Pons (tissue), 1 donor: Measurements from ENCODE around the gene PRPH2.
"Not testable (repeated sequence)": the region's sequence is repeated elsewhere in the genome, so short reads cannot be mapped to it uniquely, and the experiment has no call there.

Experiments used
- DNase-seq: peaks from one replicate; pipeline ENCODE4 v3.0.0-alpha.2; 2016; ENCODE audit warnings: low spot score

PRPH2 gene

GRCh38 chr6:42698217-42698616 lies 24.2 kb downstream of the PRPH2 start:
- no peak for DNase-seq

- DNase-seq, result no peak
These were observed 25.1 kb downstream of the PRPH2 start for GRCh38 chr6:42697268-42697655.

- no peak for DNase-seq
These were observed 25.7 kb downstream of the PRPH2 start for GRCh38 chr6:42696526-42697267.

GRCh38 chr6:42694586-42694985 lies 27.8 kb downstream of the PRPH2 start:
- no peak for DNase-seq

- DNase-seq, result no peak
These were observed 28.6 kb downstream of the PRPH2 start for GRCh38 chr6:42693725-42694323.

GRCh38 chr6:42692137-42692911 lies 30.1 kb downstream of the PRPH2 start:
- no peak for DNase-seq

- no peak for DNase-seq
These were observed 31.5 kb downstream of the PRPH2 start for GRCh38 chr6:42690872-42691271.

- DNase-seq, result no peak
These were observed 32.2 kb downstream of the PRPH2 start for GRCh38 chr6:42690151-42690702.

GRCh38 chr6:42689371-42689770 lies 33.0 kb downstream of the PRPH2 start:
- DNase-seq, result no peak

GRCh38 chr6:42688281-42688680 lies 34.1 kb downstream of the PRPH2 start:
- DNase-seq, result no peak

- no peak for DNase-seq
These were observed 43.0 kb downstream of the PRPH2 start for GRCh38 chr6:42679358-42679757.

- no peak for DNase-seq
These were observed 47.6 kb downstream of the PRPH2 start for GRCh38 chr6:42674780-42675179.

- DNase-seq, result not testable (repeated sequence)
These were observed 48.0 kb downstream of the PRPH2 start for GRCh38 chr6:42674368-42674767.

GRCh38 chr6:42664718-42665117 lies 57.7 kb downstream of the PRPH2 start:
- DNase-seq, result no peak

GRCh38 chr6:42661540-42662153 lies 60.8 kb downstream of the PRPH2 start:
- DNase-seq, result peak; percentile 83

- DNase-seq, result no peak
These were observed 62.6 kb downstream of the PRPH2 start for GRCh38 chr6:42659806-42660205.

GRCh38 chr6:42653851-42654250 lies 68.5 kb downstream of the PRPH2 start:
- DNase-seq, result no peak

- no peak for DNase-seq
These were observed 70.2 kb downstream of the PRPH2 start for GRCh38 chr6:42652024-42652746.
